Gastrocnemius medialis (tissue), 4 donors: ENCODE results near the gene AGBL1.

Source experiments
- CTCF ChIP-seq, 5 experiments: fragments of 450-650 bp in 3 of 5; fragments of 200-600 bp in 2 of 5; sonication (generic) in 2 of 5; IDR thresholded peaks in 4 of 5; conservative IDR thresholded peaks in 1 of 5; 1 replicate in 4 of 5; 2 replicates in 1 of 5; pipeline ENCODE4 v1.5.1; 2016 to 2019; ENCODE audit warnings: antibody characterized with exemption in 5 of 5, mild to moderate bottlenecking in 3 of 5, moderate library complexity in 3 of 5
- POLR2A ChIP-seq, 2 donors: fragments of 450-650 bp; IDR thresholded peaks; one replicate each; pipeline ENCODE4 v1.6.1; 2017; ENCODE audit warnings: antibody characterized with exemption in 2 of 2, mild to moderate bottlenecking in 2 of 2, moderate library complexity in 2 of 2

- no peak for TF ChIP-seq CTCF (IDR thresholded peaks at IDR 0.05 in 4 of 5, conservative IDR thresholded peaks at IDR 0.05 in 1 of 5)
- TF ChIP-seq POLR2A (IDR thresholded peaks at IDR 0.05) = no peak
Measured at GRCh38 chr15:86701611-86701963, 621.9 kb downstream of the AGBL1 start.
